HCT116 (cell line): ENCODE results near the gene SDK1.

Experiments used
- CBX3 ChIP-seq: IDR thresholded peaks from 2 replicates; pipeline ENCODE4 v1.6.1; 2012; ENCODE audit warnings: low read depth
- CEBPB ChIP-seq: IDR thresholded peaks from 2 replicates; pipeline ENCODE4 v1.6.1; 2012; ENCODE audit warnings: low read depth
- EZH2 ChIP-seq: fragments of 200-600 bp; sonication (generic); IDR thresholded peaks from 2 replicates; pipeline ENCODE4 v1.6.1; 2017; ENCODE audit warnings: antibody characterized with exemption, mixed run types
- POLR2A ChIP-seq: IDR thresholded peaks from 2 replicates; pipeline ENCODE4 v1.7.0; 2011; ENCODE audit warnings: borderline replicate concordance; ENCODE audit not compliant: insufficient read depth, insufficient read length; ENCODE audit errors: extremely low read depth
- POLR2AphosphoS5 ChIP-seq: IDR thresholded peaks from 2 replicates; pipeline ENCODE4 v1.6.1; 2011; ENCODE audit warnings: mild to moderate bottlenecking, low read depth, low read length, moderate library complexity
- RAD21 ChIP-seq: IDR thresholded peaks from 2 replicates; pipeline ENCODE4 v1.6.1; 2012; ENCODE audit warnings: low read depth, mild to moderate bottlenecking
- SP1 ChIP-seq: IDR thresholded peaks from 2 replicates; pipeline ENCODE4 v1.6.1; 2012; ENCODE audit warnings: low read depth
- TCF7L2 ChIP-seq: IDR thresholded peaks from 2 replicates; pipeline ENCODE4 v1.7.0; 2011; ENCODE audit warnings: borderline replicate concordance, inconsistent platforms; ENCODE audit not compliant: insufficient read depth, insufficient read length; ENCODE audit errors: extremely low read depth
- ZNF274 ChIP-seq: fragments of 200-500 bp; sonication (Bioruptor generic); IDR thresholded peaks from 2 replicates; pipeline ENCODE4 v1.6.1; 2014; ENCODE audit warnings: mild to moderate bottlenecking, low read depth, low read length, inconsistent platforms
- TF ChIP-seq, protein P1 (sequence below), 3 experiments: fragments of 200-600 bp in 1 of 3; sonication (generic) in 1 of 3; IDR thresholded peaks in 2 of 3; conservative IDR thresholded peaks in 1 of 3; 2 replicates each; pipeline ENCODE4 v1.5.1; 2012 to 2017; ENCODE audit warnings: low read depth in 2 of 3, low read length in 2 of 3, antibody characterized with exemption in 1 of 3, borderline replicate concordance in 1 of 3, control low read depth in 1 of 3, mild to moderate bottlenecking in 1 of 3, mixed read lengths in 1 of 3, mixed run types in 1 of 3, moderate library complexity in 1 of 3; ENCODE audit not compliant: insufficient read depth in 1 of 3
- TF ChIP-seq, protein P2 (sequence below): IDR thresholded peaks from 2 replicates; pipeline ENCODE4 v1.6.1; 2012
- TF ChIP-seq, protein P3 (sequence below): IDR thresholded peaks from 2 replicates; pipeline ENCODE4 v1.6.1; 2012

- TF ChIP-seq SP1: no peak
- TF ChIP-seq EZH2: no peak
- TF ChIP-seq, protein P1, sequence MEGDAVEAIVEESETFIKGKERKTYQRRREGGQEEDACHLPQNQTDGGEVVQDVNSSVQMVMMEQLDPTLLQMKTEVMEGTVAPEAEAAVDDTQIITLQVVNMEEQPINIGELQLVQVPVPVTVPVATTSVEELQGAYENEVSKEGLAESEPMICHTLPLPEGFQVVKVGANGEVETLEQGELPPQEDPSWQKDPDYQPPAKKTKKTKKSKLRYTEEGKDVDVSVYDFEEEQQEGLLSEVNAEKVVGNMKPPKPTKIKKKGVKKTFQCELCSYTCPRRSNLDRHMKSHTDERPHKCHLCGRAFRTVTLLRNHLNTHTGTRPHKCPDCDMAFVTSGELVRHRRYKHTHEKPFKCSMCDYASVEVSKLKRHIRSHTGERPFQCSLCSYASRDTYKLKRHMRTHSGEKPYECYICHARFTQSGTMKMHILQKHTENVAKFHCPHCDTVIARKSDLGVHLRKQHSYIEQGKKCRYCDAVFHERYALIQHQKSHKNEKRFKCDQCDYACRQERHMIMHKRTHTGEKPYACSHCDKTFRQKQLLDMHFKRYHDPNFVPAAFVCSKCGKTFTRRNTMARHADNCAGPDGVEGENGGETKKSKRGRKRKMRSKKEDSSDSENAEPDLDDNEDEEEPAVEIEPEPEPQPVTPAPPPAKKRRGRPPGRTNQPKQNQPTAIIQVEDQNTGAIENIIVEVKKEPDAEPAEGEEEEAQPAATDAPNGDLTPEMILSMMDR (IDR thresholded peaks at IDR 0.05 in 2 of 3, conservative IDR thresholded peaks at IDR 0.05 in 1 of 3; ENCODE audit: borderline replicate concordance in 1 of 3, insufficient read depth in 1 of 3, low read depth in 2 of 3, low read length in 2 of 3): no peak
- TF ChIP-seq ZNF274: no peak
- TF ChIP-seq TCF7L2: no peak
- no peak for TF ChIP-seq CBX3
- TF ChIP-seq, protein P2, sequence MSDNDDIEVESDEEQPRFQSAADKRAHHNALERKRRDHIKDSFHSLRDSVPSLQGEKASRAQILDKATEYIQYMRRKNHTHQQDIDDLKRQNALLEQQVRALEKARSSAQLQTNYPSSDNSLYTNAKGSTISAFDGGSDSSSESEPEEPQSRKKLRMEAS: no peak
- TF ChIP-seq POLR2A: no peak
- TF ChIP-seq CEBPB: no peak
- no peak for TF ChIP-seq POLR2AphosphoS5
- TF ChIP-seq RAD21: no peak
- TF ChIP-seq, protein P3, sequence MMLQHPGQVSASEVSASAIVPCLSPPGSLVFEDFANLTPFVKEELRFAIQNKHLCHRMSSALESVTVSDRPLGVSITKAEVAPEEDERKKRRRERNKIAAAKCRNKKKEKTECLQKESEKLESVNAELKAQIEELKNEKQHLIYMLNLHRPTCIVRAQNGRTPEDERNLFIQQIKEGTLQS: no peak
Observed at GRCh38 chr7:4066626-4067475, 765.8 kb downstream of the SDK1 start.
